Measurements from ENCODE around the gene MACROD2. TPM values are rescaled to one million over a fixed set of nuclear protein-coding genes. Genes with fewer than 3 reads are reported as not detected.

MACROD2 gene
- total RNA-seq, 1 experiment from 2014 or later = 1.6 TPM

DNA sequence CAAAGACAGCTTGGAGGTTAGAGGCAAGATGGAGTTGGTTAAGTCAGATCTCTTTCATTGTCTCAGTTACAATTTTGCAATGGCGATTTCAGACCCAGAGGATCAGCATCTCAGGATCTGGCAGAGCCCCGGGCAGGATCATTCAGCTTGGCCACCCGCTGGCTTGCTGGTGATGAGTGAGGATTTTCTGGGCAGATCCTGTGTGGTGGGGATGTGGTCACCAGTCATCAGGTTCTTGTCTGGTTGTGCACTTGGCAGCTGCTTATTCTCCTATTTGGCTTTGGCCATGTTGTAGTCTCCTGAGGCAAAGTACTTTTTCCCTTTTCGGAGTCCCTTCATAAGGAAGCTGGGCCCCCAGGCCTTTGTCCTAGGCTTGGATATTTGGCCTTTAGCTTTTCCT lies 1624.0 kb downstream of the MACROD2 start:
- Histone ChIP-seq H2BK12ac (ENCODE audit: insufficient read length, low read depth, low read length) (no peak overlapping the region), H3K23ac (ENCODE audit: insufficient read length, low read depth, low read length) (no peak overlapping the region), H3K4me2 (ENCODE audit: insufficient read depth, insufficient read length, low read length) (no peak overlapping the region), H3K79me1 (ENCODE audit: insufficient read depth, low read depth, low read length, poor library complexity, severe bottlenecking) (no peaks in the 10 kb centered on the region), H2BK15ac (ENCODE audit: low read depth, low read length) (no peak overlapping the region), H3K27me3 (ENCODE audit: insufficient read depth, low read length) (no peaks in the 10 kb centered on the region), H3K23me2 (ENCODE audit: insufficient read length, low read depth, low read length, poor library complexity, severe bottlenecking) (no peaks in the 10 kb centered on the region), H2BK5ac (ENCODE audit: insufficient read length, low read length) (no peak overlapping the region), H2BK20ac (ENCODE audit: low read depth, low read length, poor library complexity, severe bottlenecking) (no peak overlapping the region), H2BK120ac (ENCODE audit: low read depth, low read length, poor library complexity, severe bottlenecking) (no peak overlapping the region), H3K27ac (ENCODE audit: insufficient read length, low read depth, low read length) (no peak overlapping the region), H4K20me1 (ENCODE audit: control insufficient read depth, insufficient read depth, insufficient read length) (no peaks in the 10 kb centered on the region), H3K18ac (ENCODE audit: insufficient read length, low read depth, low read length) (no peak overlapping the region), H3K9ac (ENCODE audit: extremely low read depth, insufficient read length, low read length) (no peak overlapping the region), H4K8ac (replicated peaks; ENCODE audit: insufficient read length, low read depth, low read length) (no peak overlapping the region), H2AK5ac (ENCODE audit: insufficient read length, low read length) (no peak overlapping the region), H3K56ac (ENCODE audit: insufficient read length, low read depth, low read length) (no peak overlapping the region), H4K91ac (ENCODE audit: insufficient read length, low read depth, low read length) (no peak overlapping the region), H3K4me1 (ENCODE audit: insufficient read depth, low read length) (no peaks in the 10 kb centered on the region; the same call in 1 of the 2 replicates), H4K5ac (ENCODE audit: insufficient read length, low read depth, low read length) (no peak overlapping the region), H3K79me2 (ENCODE audit: insufficient read depth, low read length) (no peaks in the 10 kb centered on the region), H3K14ac (ENCODE audit: insufficient read depth, low read length) (no peak overlapping the region), H3T11ph (ENCODE audit: low read length) (no peak overlapping the region), H3K9me3 (ENCODE audit: control insufficient read depth, low read depth, low read length) (no peaks in the 10 kb centered on the region), H3K4ac (ENCODE audit: low read depth, low read length) (no peak overlapping the region), H2AFZ (ENCODE audit: low read length) (no peak overlapping the region)
- H3K36me3 Mint-ChIP-seq (ENCODE audit: insufficient read depth in 1 of 3, low read depth in 3 of 3) = no peaks in the 10 kb centered on the region; a peak in 2 of 7 replicates
- peaks cover 14 to 22% of the 10 kb centered on the region in 2 experiments for H3K4me1 Mint-ChIP-seq
- no peaks in the 10 kb centered on the region for H3K27me3 Mint-ChIP-seq (ENCODE audit: low read depth)
- no CpG with 5 or more reads among the region's 4 CpGs for WGBS (ENCODE audit: extremely low coverage, insufficient read length, low lambda C conversion rate)
- H3K4me3 Mint-ChIP-seq = no peak overlapping the region
- DNase-seq = no peak
- H3K9me3 Mint-ChIP-seq = no peaks in the 10 kb centered on the region
- H3K27ac Mint-ChIP-seq = no peak overlapping the region
- TF ChIP-seq, protein P1, sequence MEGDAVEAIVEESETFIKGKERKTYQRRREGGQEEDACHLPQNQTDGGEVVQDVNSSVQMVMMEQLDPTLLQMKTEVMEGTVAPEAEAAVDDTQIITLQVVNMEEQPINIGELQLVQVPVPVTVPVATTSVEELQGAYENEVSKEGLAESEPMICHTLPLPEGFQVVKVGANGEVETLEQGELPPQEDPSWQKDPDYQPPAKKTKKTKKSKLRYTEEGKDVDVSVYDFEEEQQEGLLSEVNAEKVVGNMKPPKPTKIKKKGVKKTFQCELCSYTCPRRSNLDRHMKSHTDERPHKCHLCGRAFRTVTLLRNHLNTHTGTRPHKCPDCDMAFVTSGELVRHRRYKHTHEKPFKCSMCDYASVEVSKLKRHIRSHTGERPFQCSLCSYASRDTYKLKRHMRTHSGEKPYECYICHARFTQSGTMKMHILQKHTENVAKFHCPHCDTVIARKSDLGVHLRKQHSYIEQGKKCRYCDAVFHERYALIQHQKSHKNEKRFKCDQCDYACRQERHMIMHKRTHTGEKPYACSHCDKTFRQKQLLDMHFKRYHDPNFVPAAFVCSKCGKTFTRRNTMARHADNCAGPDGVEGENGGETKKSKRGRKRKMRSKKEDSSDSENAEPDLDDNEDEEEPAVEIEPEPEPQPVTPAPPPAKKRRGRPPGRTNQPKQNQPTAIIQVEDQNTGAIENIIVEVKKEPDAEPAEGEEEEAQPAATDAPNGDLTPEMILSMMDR (conservative IDR thresholded peaks at IDR 0.05) = no peak

Measured in H9 (cell line).